ACC112 (cell line): ENCODE measurements around the gene GRIK4.

Experiments used
- H2AFZ ChIP-seq: fragments of 200-600 bp; sonication (generic); one replicate; pipeline ENCODE4 v1.6.0; 2017; ENCODE audit warnings: antibody characterized with exemption, low read length; ENCODE audit not compliant: unreplicated experiment
- H3K27ac ChIP-seq: fragments of 200-600 bp; sonication (generic); 2 replicates; pipeline ENCODE4 v1.5.1; 2014; ENCODE audit warnings: low read depth, mild to moderate bottlenecking, antibody characterized with exemption, low read length, moderate library complexity
- H3K27me3 ChIP-seq: fragments of 200-600 bp; sonication (generic); 2 replicates; pipeline ENCODE4 v1.6.1; 2014; ENCODE audit warnings: mild to moderate bottlenecking, antibody characterized with exemption, low read length, moderate library complexity, mixed read lengths; ENCODE audit not compliant: insufficient read depth
- H3K36me3 ChIP-seq: fragments of 200-600 bp; sonication (generic); 2 replicates; pipeline ENCODE4 v1.6.1; 2016; ENCODE audit warnings: mild to moderate bottlenecking, antibody characterized with exemption, low read length, moderate library complexity, mixed read lengths; ENCODE audit not compliant: insufficient read depth
- H3K4me1 ChIP-seq: fragments of 200-600 bp; sonication (generic); one replicate; pipeline ENCODE4 v1.6.1; 2016; ENCODE audit warnings: low read length, mixed read lengths; ENCODE audit not compliant: insufficient read depth, unreplicated experiment, control insufficient read depth
- H3K4me3 ChIP-seq: fragments of 200-600 bp; sonication (generic); 2 replicates; pipeline ENCODE4 v1.5.1; 2014; ENCODE audit warnings: mild to moderate bottlenecking, low read depth, low read length
- H3K79me2 ChIP-seq: fragments of 200-600 bp; sonication (generic); one replicate; pipeline ENCODE4 v1.6.0; 2016; ENCODE audit warnings: low read length; ENCODE audit not compliant: control insufficient read depth, unreplicated experiment, insufficient read depth

Gene GRIK4

GRCh38 chr11:120827820-120828219, 316.3 kb downstream of the GRIK4 start:
- Histone ChIP-seq H3K4me1 (no peaks in the 10 kb centered on the region), H3K4me3 (no peak overlapping the region), H2AFZ (no peak overlapping the region), H3K36me3 (no peaks in the 10 kb centered on the region), H3K27ac (no peak overlapping the region), H3K27me3 (peaks cover 53% of the 10 kb centered on the region), H3K79me2 (no peaks in the 10 kb centered on the region)

DNA sequence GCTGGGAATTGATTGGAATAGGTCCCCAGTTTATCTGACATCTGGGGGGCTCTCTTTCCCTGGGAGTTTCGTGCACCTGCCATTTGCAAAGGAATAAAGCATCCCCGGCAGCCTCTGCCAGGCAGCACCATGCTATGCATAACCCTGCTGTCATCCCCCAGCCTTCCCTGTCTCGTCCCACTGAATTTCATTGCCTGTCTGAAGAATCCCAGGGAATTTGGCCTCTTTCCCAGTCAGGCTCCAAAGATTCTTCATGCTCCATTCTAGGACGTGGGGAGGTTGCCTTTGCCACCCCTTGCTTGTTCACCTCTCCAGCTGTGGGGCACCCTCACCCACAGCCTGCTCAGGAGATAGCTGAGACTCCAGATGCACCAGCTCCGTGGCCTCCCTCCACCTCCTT, 317.3 kb downstream of the GRIK4 start:
- Histone ChIP-seq H3K27ac (no peak overlapping the region), H2AFZ (no peak overlapping the region), H3K27me3 (peaks cover 51% of the 10 kb centered on the region), H3K79me2 (no peaks in the 10 kb centered on the region), H3K36me3 (no peaks in the 10 kb centered on the region), H3K4me1 (no peaks in the 10 kb centered on the region), H3K4me3 (no peak overlapping the region)

DNA sequence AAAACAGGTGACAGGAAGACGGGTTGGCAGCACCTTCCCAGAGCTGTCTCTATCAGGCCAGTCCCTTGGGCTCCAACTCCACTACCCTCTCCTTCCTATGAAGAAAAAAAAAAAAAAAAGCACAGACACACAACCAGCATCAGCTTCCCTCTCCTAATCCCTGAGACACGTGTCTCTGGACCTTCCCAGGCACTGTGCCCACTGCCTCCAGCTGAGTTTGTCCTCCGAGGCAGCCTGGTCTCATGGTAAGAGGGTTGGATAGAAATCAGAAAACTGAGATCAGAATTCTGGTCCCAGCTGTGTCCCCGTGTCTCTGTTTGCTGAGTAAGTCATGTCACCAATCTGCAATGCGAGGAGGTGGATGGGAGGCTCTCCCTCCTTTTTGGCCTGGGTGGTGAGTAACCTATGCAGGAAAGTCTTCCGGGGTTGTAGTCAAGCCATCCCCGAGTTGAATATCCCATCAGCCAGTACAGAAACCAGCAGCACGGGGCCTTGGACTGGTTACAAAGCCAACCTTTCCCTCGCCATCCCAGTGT, 318.6 kb downstream of the GRIK4 start:
- H3K4me1 ChIP-seq: no peaks in the 10 kb centered on the region
- H3K36me3 ChIP-seq: no peaks in the 10 kb centered on the region
- no peak overlapping the region for H3K4me3 ChIP-seq
- no peaks in the 10 kb centered on the region for H3K79me2 ChIP-seq
- no peak overlapping the region for H2AFZ ChIP-seq
- H3K27ac ChIP-seq: no peak overlapping the region
- H3K27me3 ChIP-seq: peaks cover 57% of the 10 kb centered on the region

DNA sequence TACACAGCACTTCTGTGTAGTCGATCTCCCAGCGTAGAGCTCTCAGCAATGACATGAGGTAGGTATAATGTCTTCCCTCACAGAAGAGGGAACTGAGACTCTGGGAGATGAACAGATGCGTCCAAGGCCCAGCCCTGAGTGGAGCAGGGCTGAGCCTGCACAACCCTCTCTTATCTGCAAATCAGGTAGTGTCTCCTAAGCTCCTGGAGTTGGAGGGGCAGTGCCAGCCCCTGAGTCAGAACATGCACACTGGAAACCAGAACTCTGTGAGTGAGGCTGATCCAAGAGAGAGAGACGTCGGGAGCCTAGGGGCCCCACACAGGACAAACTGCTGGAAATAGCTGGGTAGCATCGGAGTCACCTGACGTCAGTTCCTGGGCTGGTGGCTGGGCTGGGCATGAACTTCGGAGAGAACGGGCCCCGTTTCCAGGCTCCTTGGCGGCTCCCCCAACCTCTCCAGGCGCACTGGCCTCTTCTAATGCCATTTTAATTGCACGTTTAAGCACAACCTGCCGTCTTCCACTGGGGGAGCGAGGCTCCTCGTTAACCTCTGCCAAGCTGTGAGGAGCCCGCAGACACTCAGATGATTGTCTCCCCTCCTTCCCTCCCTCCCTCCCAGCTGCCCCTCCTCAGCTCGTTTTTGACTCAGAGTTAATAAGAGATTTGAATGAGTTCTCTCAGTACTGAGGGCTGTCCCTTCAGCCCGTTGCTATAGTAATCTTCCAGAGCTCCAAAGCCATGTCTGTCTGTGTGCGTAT, 321.1 kb downstream of the GRIK4 start:
- Histone ChIP-seq H2AFZ (no peak overlapping the region), H3K36me3 (no peaks in the 10 kb centered on the region), H3K27ac (no peak overlapping the region), H3K4me3 (no peak overlapping the region), H3K4me1 (no peaks in the 10 kb centered on the region), H3K79me2 (no peaks in the 10 kb centered on the region), H3K27me3 (peaks cover 62% of the 10 kb centered on the region)

DNA sequence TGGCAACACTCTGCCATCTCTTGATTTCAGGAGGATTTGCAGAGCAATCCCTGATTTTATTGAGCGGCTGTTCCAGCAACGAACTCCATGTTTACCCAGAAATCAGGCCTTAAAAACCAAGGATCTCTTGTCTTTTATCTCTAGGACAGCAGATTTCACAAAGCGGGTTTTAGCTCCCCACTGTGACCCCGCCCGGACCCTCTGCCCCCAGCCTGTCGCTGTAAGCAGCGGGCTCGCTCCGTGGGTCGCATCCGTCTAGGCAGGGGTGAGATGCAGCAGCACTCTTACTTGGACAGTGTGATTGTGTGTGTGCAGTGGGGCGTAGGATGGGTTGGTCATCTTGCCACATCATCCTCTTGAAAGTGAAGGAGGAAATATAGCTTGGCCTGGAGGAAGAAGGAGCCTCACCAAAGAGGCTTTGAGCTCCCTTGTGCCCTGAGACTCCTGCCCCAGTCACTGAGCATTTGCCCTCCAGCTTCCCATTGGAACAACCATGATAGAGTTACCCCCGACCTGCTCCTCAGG, 323.2 kb downstream of the GRIK4 start:
- no peak overlapping the region for H2AFZ ChIP-seq
- peaks cover 70% of the 10 kb centered on the region for H3K27me3 ChIP-seq
- H3K4me3 ChIP-seq: no peak overlapping the region
- H3K4me1 ChIP-seq: no peaks in the 10 kb centered on the region
- H3K79me2 ChIP-seq: no peaks in the 10 kb centered on the region
- no peaks in the 10 kb centered on the region for H3K36me3 ChIP-seq
- no peak overlapping the region for H3K27ac ChIP-seq

DNA sequence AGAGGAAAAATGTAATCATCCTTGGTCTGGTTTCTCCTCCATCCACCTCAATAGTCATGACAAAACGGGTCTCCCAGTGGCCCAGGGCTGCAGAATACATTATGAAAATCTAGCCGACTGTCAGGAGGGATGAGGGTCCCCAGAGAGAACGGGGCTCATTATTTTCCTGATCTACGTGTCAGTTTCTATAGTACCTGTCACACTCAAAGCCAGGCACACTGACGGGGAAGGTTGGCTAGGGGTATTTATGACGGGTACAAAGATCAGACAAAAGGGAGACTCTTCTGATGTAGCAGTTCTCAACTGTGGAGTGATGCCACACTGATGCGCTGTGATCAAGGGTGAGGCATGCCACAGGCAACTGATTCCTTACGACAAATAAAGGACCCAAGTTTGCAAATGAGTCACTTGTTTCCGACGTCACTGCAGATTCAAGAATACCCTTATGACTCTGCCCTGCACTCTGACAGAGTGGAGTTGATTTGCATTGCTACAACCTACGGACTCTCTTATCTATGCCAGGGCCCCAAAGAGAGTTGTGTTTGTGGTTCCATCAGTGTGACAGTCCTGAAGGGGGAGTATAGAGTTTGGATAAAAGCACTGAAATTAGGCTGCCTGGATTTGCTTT, 324.2 kb downstream of the GRIK4 start:
- Histone ChIP-seq H3K4me1 (no peaks in the 10 kb centered on the region), H3K36me3 (no peaks in the 10 kb centered on the region), H2AFZ (no peak overlapping the region), H3K79me2 (no peaks in the 10 kb centered on the region), H3K4me3 (no peak overlapping the region), H3K27me3 (peaks cover 64% of the 10 kb centered on the region), H3K27ac (no peak overlapping the region)

GRCh38 chr11:120837696-120838095, 326.1 kb downstream of the GRIK4 start:
- Histone ChIP-seq H3K4me3 (no peak overlapping the region), H3K36me3 (no peaks in the 10 kb centered on the region), H3K79me2 (no peaks in the 10 kb centered on the region), H3K27me3 (peaks cover 54% of the 10 kb centered on the region), H3K27ac (no peak overlapping the region), H2AFZ (no peak overlapping the region), H3K4me1 (no peaks in the 10 kb centered on the region)

DNA sequence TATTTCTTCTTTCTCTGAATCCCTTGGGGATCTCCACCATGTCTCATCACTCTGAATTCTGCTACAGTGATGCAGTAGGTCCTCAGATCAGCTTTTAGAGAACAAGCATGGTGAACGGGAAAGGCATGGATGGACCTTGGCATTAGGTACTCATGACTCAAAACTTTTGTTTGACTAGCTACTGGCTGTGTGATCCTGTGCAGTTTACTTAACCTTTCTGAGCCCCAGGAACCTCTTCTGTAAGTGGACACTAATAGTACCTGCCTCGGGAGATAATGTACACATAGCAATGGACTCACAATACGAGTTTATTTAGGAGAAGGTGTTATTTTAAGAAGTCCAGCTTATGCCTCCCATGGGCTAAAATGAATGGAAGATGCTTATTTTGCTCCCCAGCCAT, 327.7 kb downstream of the GRIK4 start:
- H3K36me3 ChIP-seq: no peaks in the 10 kb centered on the region
- H3K27ac ChIP-seq: no peak overlapping the region
- no peak overlapping the region for H3K4me3 ChIP-seq
- H3K27me3 ChIP-seq: peaks cover 49% of the 10 kb centered on the region
- no peak overlapping the region for H2AFZ ChIP-seq
- no peaks in the 10 kb centered on the region for H3K79me2 ChIP-seq
- no peaks in the 10 kb centered on the region for H3K4me1 ChIP-seq

- Histone ChIP-seq H3K27ac (no peak overlapping the region), H3K4me1 (no peaks in the 10 kb centered on the region)
These were observed 328.4 kb downstream of the GRIK4 start for GRCh38 chr11:120839846-120840402.

GRCh38 chr11:120840661-120841060, 329.1 kb downstream of the GRIK4 start:
- Histone ChIP-seq H3K36me3 (no peaks in the 10 kb centered on the region), H3K27me3 (peaks cover 46% of the 10 kb centered on the region), H3K4me1 (no peaks in the 10 kb centered on the region), H3K27ac (no peak overlapping the region), H3K4me3 (no peak overlapping the region), H2AFZ (no peak overlapping the region), H3K79me2 (no peaks in the 10 kb centered on the region)

More at GRCh38 chr11:120839846-120840402, 328.4 kb downstream of the GRIK4 start:
- no peak overlapping the region for H3K4me3 ChIP-seq
- no peak overlapping the region for H2AFZ ChIP-seq
- H3K36me3 ChIP-seq: no peaks in the 10 kb centered on the region
- peaks cover 45% of the 10 kb centered on the region for H3K27me3 ChIP-seq
- H3K79me2 ChIP-seq: no peaks in the 10 kb centered on the region
